ENCODE results near the gene MCRIP1. TPM values are rescaled to one million over a fixed set of nuclear protein-coding genes. Genes with fewer than 3 reads are reported as not detected.

The MCRIP1 gene
- total and polyA plus RNA-seq, 2 donors = 96.2 to 120 TPM

- no peak for DNase-seq (ENCODE audit: low read depth in 6 of 9, low spot score in 9 of 9)
- H3K9me3 ChIP-seq (ENCODE audit: control insufficient read depth in 2 of 2, insufficient read depth in 1 of 2, low read length in 1 of 2) = no peaks in the 10 kb centered on the region
- no peaks in the 10 kb centered on the region for H3K36me3 ChIP-seq (ENCODE audit: control insufficient read depth in 2 of 2, insufficient read depth in 2 of 2, low read length in 1 of 2)
Measured at GRCh38 chr17:81792675-81793615, 40.1 kb downstream of the MCRIP1 start.

More at GRCh38 chr17:81792675-81793615, 40.1 kb downstream of the MCRIP1 start:
- no peak overlapping the region for H3K27ac ChIP-seq (ENCODE audit: low read depth in 1 of 2, low read length in 1 of 2)
- no peak overlapping the region for H3K4me3 ChIP-seq (ENCODE audit: low read length in 2 of 2)
- H3K27me3 ChIP-seq (ENCODE audit: control insufficient read depth in 2 of 2, insufficient read depth in 1 of 2, low read length in 1 of 2) = peaks cover 0 to 16% of the 10 kb centered on the region in 2 donors
- 95% methylated on average over 8 of the region's 8 CpGs for WGBS
- no peaks in the 10 kb centered on the region for H3K4me1 ChIP-seq (ENCODE audit: control insufficient read depth in 2 of 2, insufficient read depth in 2 of 2, low read length in 2 of 2)

Other genes starting within 250 kb of the MCRIP1 start
- gene NPLOC4, start 196.2 kb downstream of the MCRIP1 start, total RNA-seq = 26.1 TPM
- 43.3 TPM for gene NPLOC4, start 196.2 kb downstream of the MCRIP1 start, polyA plus RNA-seq
- 0.47 TPM for gene TSPAN10, start 196.1 kb downstream of the MCRIP1 start, total RNA-seq
- 1.8 TPM for gene TSPAN10, start 196.1 kb downstream of the MCRIP1 start, polyA plus RNA-seq
- gene PDE6G, start 176.7 kb downstream of the MCRIP1 start, total RNA-seq = 12.2 TPM
- 18.2 TPM for gene PDE6G, start 176.7 kb downstream of the MCRIP1 start, polyA plus RNA-seq
- 60.9 TPM for gene OXLD1, start 166.7 kb downstream of the MCRIP1 start, total RNA-seq
- 83.0 TPM for gene OXLD1, start 166.7 kb downstream of the MCRIP1 start, polyA plus RNA-seq
- 14.4 TPM for gene CCDC137, start 166.6 kb downstream of the MCRIP1 start, total RNA-seq
- 42.5 TPM for gene CCDC137, start 166.6 kb downstream of the MCRIP1 start, polyA plus RNA-seq
- gene ARL16, start 149.5 kb downstream of the MCRIP1 start, total RNA-seq = 23.0 TPM
- gene ARL16, start 149.5 kb downstream of the MCRIP1 start, polyA plus RNA-seq = 129 TPM
- 39.0 TPM for gene HGS, start 149.3 kb downstream of the MCRIP1 start, total RNA-seq
- gene HGS, start 149.3 kb downstream of the MCRIP1 start, polyA plus RNA-seq = 157 TPM
- 21.6 TPM for gene MRPL12, start 129.9 kb downstream of the MCRIP1 start, total RNA-seq
- 59.7 TPM for gene MRPL12, start 129.9 kb downstream of the MCRIP1 start, polyA plus RNA-seq
- gene SLC25A10, start 121.0 kb downstream of the MCRIP1 start, total RNA-seq = 8.3 TPM
- 11.9 TPM for gene SLC25A10, start 121.0 kb downstream of the MCRIP1 start, polyA plus RNA-seq
- gene GCGR, start 29.1 kb downstream of the MCRIP1 start, total RNA-seq = 0.05 TPM
- gene GCGR, start 29.1 kb downstream of the MCRIP1 start, polyA plus RNA-seq = 0.80 TPM
- 0.28 TPM for gene PPP1R27, start 1.8 kb upstream of the MCRIP1 start, total RNA-seq
- 0.94 TPM for gene PPP1R27, start 1.8 kb upstream of the MCRIP1 start, polyA plus RNA-seq
- gene P4HB, start 27.2 kb upstream of the MCRIP1 start, total RNA-seq = 210 TPM
- gene P4HB, start 27.2 kb upstream of the MCRIP1 start, polyA plus RNA-seq = 219 TPM
- 106 TPM for gene ARHGDIA, start 38.0 kb upstream of the MCRIP1 start, total RNA-seq
- 189 TPM for gene ARHGDIA, start 38.0 kb upstream of the MCRIP1 start, polyA plus RNA-seq
- 168 TPM for gene ALYREF, start 58.3 kb upstream of the MCRIP1 start, total RNA-seq
- gene ALYREF, start 58.3 kb upstream of the MCRIP1 start, polyA plus RNA-seq = 42.9 TPM
- 108 TPM for gene ANAPC11, start 58.4 kb upstream of the MCRIP1 start, total RNA-seq
- 127 TPM for gene ANAPC11, start 58.4 kb upstream of the MCRIP1 start, polyA plus RNA-seq
- gene NPB, start 68.9 kb upstream of the MCRIP1 start, total RNA-seq = 1.7 TPM
- gene NPB, start 68.9 kb upstream of the MCRIP1 start, polyA plus RNA-seq = 3.5 TPM
- 19.4 TPM for gene PCYT2, start 78.1 kb upstream of the MCRIP1 start, total RNA-seq
- gene PCYT2, start 78.1 kb upstream of the MCRIP1 start, polyA plus RNA-seq = 37.4 TPM
- gene SIRT7, start 84.9 kb upstream of the MCRIP1 start, total RNA-seq = 16.1 TPM
- gene SIRT7, start 84.9 kb upstream of the MCRIP1 start, polyA plus RNA-seq = 47.7 TPM
- 6.0 TPM for gene MAFG, start 94.4 kb upstream of the MCRIP1 start, total RNA-seq
- gene MAFG, start 94.4 kb upstream of the MCRIP1 start, polyA plus RNA-seq = 7.3 TPM
- 16.4 TPM for gene PYCR1, start 104.0 kb upstream of the MCRIP1 start, total RNA-seq
- gene PYCR1, start 104.0 kb upstream of the MCRIP1 start, polyA plus RNA-seq = 2.9 TPM
- gene MYADML2, start 113.9 kb upstream of the MCRIP1 start, total RNA-seq = 0.05 TPM
- gene MYADML2, start 113.9 kb upstream of the MCRIP1 start, polyA plus RNA-seq = 0.07 TPM
- 0.66 TPM for gene NOTUM, start 127.9 kb upstream of the MCRIP1 start, total RNA-seq
- gene NOTUM, start 127.9 kb upstream of the MCRIP1 start, polyA plus RNA-seq = 0.25 TPM
- gene ASPSCR1, start 144.3 kb upstream of the MCRIP1 start, total RNA-seq = 27.6 TPM
- 57.6 TPM for gene ASPSCR1, start 144.3 kb upstream of the MCRIP1 start, polyA plus RNA-seq
- gene CENPX, start 189.6 kb upstream of the MCRIP1 start, total RNA-seq = 44.5 TPM
- 79.7 TPM for gene CENPX, start 189.6 kb upstream of the MCRIP1 start, polyA plus RNA-seq
- 15.2 TPM for gene LRRC45, start 190.0 kb upstream of the MCRIP1 start, total RNA-seq
- gene LRRC45, start 190.0 kb upstream of the MCRIP1 start, polyA plus RNA-seq = 20.7 TPM
- gene RAC3, start 198.4 kb upstream of the MCRIP1 start, total RNA-seq = 4.7 TPM
- gene RAC3, start 198.4 kb upstream of the MCRIP1 start, polyA plus RNA-seq = 6.9 TPM
- gene DCXR, start 204.4 kb upstream of the MCRIP1 start, total RNA-seq = 71.2 TPM
- gene DCXR, start 204.4 kb upstream of the MCRIP1 start, polyA plus RNA-seq = 101 TPM
- 8.1 TPM for gene RFNG, start 218.5 kb upstream of the MCRIP1 start, total RNA-seq
- 45.4 TPM for gene RFNG, start 218.5 kb upstream of the MCRIP1 start, polyA plus RNA-seq
- 75.8 TPM for gene GPS1, start 218.6 kb upstream of the MCRIP1 start, total RNA-seq
- 98.3 TPM for gene GPS1, start 218.6 kb upstream of the MCRIP1 start, polyA plus RNA-seq
- 57.9 TPM for gene DUS1L, start 232.5 kb upstream of the MCRIP1 start, total RNA-seq
- gene DUS1L, start 232.5 kb upstream of the MCRIP1 start, polyA plus RNA-seq = 147 TPM

All from thymus (tissue), 11 donors.